ENCODE data around the gene CAPNS1.
"Not testable (repeated sequence)": the region's sequence is repeated elsewhere in the genome, so short reads cannot be mapped to it uniquely, and the experiment has no call there.

The CAPNS1 gene

DNA sequence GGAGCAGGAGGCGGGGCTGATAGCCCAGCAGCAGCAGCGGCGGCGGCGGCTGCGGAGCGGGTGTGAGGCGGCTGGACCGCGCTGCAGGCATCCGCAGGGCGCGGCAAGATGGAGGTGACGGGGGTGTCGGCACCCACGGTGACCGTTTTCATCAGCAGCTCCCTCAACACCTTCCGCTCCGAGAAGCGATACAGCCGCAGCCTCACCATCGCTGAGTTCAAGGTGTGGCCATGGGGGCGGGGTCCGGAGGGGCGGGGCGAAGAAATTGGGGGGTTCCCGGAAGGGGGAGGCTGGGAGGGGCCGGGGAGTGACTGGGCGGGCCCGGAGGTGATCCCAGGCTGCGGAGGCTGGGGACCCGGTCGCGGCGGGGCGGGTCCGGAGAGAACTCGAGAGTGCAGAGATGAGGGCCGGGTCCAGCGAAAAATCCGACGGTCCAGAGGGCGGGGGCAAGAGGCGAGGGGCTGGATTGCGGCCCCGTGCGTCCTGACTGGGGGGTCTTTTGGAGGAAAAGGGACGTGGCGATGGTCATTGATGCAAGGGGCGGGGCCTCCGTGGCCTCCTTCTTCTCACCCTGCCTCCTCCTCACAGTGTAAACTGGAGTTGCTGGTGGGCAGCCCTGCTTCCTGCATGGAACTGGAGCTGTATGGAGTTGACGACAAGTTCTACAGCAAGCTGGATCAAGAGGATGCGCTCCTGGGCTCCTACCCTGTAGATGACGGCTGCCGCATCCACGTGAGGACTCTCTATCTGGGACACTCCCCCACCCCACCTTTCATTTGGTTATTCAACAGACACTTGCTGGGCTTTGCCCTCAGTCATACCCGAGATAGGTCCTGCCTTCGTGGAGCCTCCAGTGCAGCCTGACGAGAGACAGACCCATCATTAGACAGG lies 24.2 kb upstream of the CAPNS1 start, which contains the start of gene TBCB:
Gene TBCB (plus strand): TSS at position 16 of the 891 bp plus-strand sequence. CDS start 93 bp downstream, at position 109.
- no peaks in the 10 kb centered on the region for H3K9me3 ChIP-seq (ENCODE audit: control insufficient read depth, insufficient read depth, low read length)
- no peaks in the 10 kb centered on the region for H3K27me3 ChIP-seq (ENCODE audit: control insufficient read depth, insufficient read depth, low read length)
- peaks cover 17% of the 10 kb centered on the region for H3K4me1 ChIP-seq (ENCODE audit: control insufficient read depth, insufficient read depth, low read length)
- peak within 1 kb of the TSS; percentile 85 for H3K9ac ChIP-seq (ENCODE audit: low read depth, low read length)
- H3K4me3 ChIP-seq (ENCODE audit: low read depth, low read length), result peak within 1 kb of the TSS; percentile 99
- H3K27ac ChIP-seq (ENCODE audit: low read depth, low read length), result peak within 1 kb of the TSS; percentile 96
- H3K36me3 ChIP-seq (ENCODE audit: control insufficient read depth, insufficient read depth, low read length), result peaks cover 48% of the 10 kb centered on the region

DNA sequence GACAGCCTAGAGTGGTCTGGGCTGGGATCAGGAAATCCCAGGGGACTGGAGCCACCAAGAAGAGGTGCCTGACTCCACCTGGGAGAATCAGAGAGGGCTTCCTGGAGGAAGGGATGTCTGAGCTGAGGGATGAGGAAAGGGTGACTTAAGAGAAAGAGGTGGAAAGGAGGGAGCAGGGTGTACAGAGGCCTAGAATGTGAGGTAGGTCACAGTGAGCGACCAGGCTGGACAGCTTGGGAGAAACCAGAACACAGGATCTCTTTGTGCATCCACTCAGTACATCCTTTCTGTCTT lies 23.6 kb upstream of the CAPNS1 start:
- Histone ChIP-seq H3K9ac (ENCODE audit: low read depth, low read length) (no peak overlapping the region), H3K9me3 (ENCODE audit: control insufficient read depth, insufficient read depth, low read length) (no peaks in the 10 kb centered on the region), H3K4me1 (ENCODE audit: control insufficient read depth, insufficient read depth, low read length) (peaks cover 11% of the 10 kb centered on the region), H3K27ac (ENCODE audit: low read depth, low read length) (no peak overlapping the region), H3K36me3 (ENCODE audit: control insufficient read depth, insufficient read depth, low read length) (peaks cover 50% of the 10 kb centered on the region), H3K4me3 (ENCODE audit: low read depth, low read length) (peak overlapping the region; percentile 99), H3K27me3 (ENCODE audit: control insufficient read depth, insufficient read depth, low read length) (no peaks in the 10 kb centered on the region)

DNA sequence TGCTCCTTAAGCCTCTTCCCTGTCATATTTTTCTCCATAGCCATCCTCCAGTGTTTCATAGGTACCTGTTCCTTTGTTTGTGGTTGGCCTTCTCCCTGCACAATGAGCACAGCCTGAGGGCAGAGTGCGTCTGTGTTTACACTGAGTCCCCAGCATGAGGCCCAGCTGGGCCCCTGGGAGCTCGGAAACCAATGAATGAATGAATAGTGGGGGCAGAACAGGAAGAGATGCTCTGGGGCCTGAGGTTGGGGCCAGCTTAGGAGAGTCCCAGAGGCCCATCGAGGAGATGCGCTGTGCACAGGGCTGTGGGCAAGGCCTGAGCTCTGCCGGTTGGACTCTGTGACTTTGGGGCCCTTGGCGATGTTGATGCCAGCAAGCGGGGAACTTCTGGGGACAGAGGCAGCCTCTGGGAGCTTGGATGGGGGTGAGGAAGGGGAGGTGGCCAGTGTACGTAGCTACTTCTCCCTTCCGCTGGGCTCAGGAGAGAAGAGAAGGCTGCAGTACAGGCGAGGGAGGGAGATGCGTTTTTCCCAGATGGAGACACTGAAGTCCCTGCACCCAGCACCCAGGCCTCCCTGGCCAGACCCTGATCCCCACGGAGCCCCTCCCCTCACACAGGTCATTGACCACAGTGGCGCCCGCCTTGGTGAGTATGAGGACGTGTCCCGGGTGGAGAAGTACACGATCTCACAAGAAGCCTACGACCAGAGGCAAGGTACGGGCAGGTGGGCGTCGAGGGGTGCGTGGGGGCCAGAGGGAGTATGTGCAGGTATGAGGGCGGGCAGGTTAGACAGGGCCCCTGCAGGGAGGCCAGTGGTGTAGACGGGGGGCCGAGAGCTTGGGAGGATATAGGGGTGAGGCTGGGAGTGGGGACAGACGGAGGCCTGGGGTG lies 19.5 kb upstream of the CAPNS1 start:
- no peaks in the 10 kb centered on the region for H3K9me3 ChIP-seq (ENCODE audit: control insufficient read depth, insufficient read depth, low read length)
- peaks cover 65% of the 10 kb centered on the region for H3K36me3 ChIP-seq (ENCODE audit: control insufficient read depth, insufficient read depth, low read length)
- no peak overlapping the region for H3K9ac ChIP-seq (ENCODE audit: low read depth, low read length)
- H3K27ac ChIP-seq (ENCODE audit: low read depth, low read length), result no peak overlapping the region
- H3K4me1 ChIP-seq (ENCODE audit: control insufficient read depth, insufficient read depth, low read length), result peaks cover 7% of the 10 kb centered on the region; the same call in 1 of the 2 replicates
- no peak overlapping the region for H3K4me3 ChIP-seq (ENCODE audit: low read depth, low read length)
- H3K27me3 ChIP-seq (ENCODE audit: control insufficient read depth, insufficient read depth, low read length), result no peaks in the 10 kb centered on the region

DNA sequence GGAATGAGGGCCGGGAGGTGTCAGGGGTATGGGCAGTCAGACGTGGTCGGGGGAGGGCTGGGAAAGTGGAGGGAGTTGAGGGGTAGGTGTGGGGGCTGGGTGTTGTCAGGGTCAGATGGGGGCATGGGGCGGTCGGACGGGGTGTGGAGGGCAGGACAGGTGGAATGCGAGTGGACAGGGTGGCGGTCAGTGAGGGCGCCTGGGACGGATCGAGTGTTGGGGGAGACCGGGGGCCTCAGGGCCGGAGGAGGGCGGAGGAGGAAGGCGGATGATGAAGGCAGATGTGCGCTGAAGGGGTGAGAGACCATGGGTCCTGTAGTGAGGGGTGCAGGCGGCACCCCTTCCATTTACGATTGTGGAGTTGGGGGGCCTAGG lies 18.9 kb upstream of the CAPNS1 start:
- H3K9me3 ChIP-seq (ENCODE audit: control insufficient read depth, insufficient read depth, low read length), result no peaks in the 10 kb centered on the region
- H3K27me3 ChIP-seq (ENCODE audit: control insufficient read depth, insufficient read depth, low read length), result no peaks in the 10 kb centered on the region
- H3K4me1 ChIP-seq (ENCODE audit: control insufficient read depth, insufficient read depth, low read length), result peaks cover 7% of the 10 kb centered on the region; the same call in 1 of the 2 replicates
- no peak overlapping the region for H3K27ac ChIP-seq (ENCODE audit: low read depth, low read length)
- H3K36me3 ChIP-seq (ENCODE audit: control insufficient read depth, insufficient read depth, low read length), result peaks cover 72% of the 10 kb centered on the region
- no peak overlapping the region for H3K9ac ChIP-seq (ENCODE audit: low read depth, low read length)
- H3K4me3 ChIP-seq (ENCODE audit: low read depth, low read length), result no peak overlapping the region

DNA sequence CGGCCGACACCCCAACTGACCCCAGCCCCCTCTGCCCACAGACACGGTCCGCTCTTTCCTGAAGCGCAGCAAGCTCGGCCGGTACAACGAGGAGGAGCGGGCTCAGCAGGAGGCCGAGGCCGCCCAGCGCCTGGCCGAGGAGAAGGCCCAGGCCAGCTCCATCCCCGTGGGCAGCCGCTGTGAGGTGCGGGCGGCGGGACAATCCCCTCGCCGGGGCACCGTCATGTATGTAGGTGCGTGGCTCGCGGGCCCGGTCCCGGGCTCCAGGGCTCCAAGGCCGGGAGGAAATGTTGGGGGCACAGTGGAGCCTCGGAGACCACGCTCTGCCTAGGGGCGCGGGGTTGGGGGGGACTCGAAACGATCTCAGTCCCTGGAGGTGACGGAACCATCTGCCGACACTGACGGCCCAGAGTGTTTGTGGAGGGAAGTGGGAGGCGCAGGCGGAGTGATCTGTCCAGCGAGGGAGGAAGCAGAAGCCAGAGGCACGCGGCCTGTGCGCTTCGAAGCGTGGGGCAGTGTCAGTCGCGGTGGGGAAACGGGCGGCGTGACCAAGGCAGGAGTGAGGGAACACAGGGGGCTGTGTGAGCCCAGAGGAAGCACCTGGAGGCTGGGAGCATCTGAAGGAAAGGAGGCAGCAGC lies 18.3 kb upstream of the CAPNS1 start:
- peaks cover 7% of the 10 kb centered on the region; the same call in 1 of the 2 replicates for H3K4me1 ChIP-seq (ENCODE audit: control insufficient read depth, insufficient read depth, low read length)
- no peak overlapping the region for H3K4me3 ChIP-seq (ENCODE audit: low read depth, low read length)
- no peak overlapping the region for H3K9ac ChIP-seq (ENCODE audit: low read depth, low read length)
- H3K27me3 ChIP-seq (ENCODE audit: control insufficient read depth, insufficient read depth, low read length), result no peaks in the 10 kb centered on the region
- no peak overlapping the region for H3K27ac ChIP-seq (ENCODE audit: low read depth, low read length)
- no peaks in the 10 kb centered on the region for H3K9me3 ChIP-seq (ENCODE audit: control insufficient read depth, insufficient read depth, low read length)
- peaks cover 67% of the 10 kb centered on the region for H3K36me3 ChIP-seq (ENCODE audit: control insufficient read depth, insufficient read depth, low read length)

- H3K4me1 ChIP-seq (ENCODE audit: control insufficient read depth, insufficient read depth, low read length), result no peaks in the 10 kb centered on the region
- H3K36me3 ChIP-seq (ENCODE audit: control insufficient read depth, insufficient read depth, low read length), result peaks cover 39% of the 10 kb centered on the region
- no peak overlapping the region for H3K27ac ChIP-seq (ENCODE audit: low read depth, low read length)
- no peaks in the 10 kb centered on the region for H3K9me3 ChIP-seq (ENCODE audit: control insufficient read depth, insufficient read depth, low read length)
- no peaks in the 10 kb centered on the region for H3K27me3 ChIP-seq (ENCODE audit: control insufficient read depth, insufficient read depth, low read length)
- H3K9ac ChIP-seq (ENCODE audit: low read depth, low read length), result no peak overlapping the region
- H3K4me3 ChIP-seq (ENCODE audit: low read depth, low read length), result no peak overlapping the region
Measured at GRCh38 chr19:36125557-36125956, 14.3 kb upstream of the CAPNS1 start.

DNA sequence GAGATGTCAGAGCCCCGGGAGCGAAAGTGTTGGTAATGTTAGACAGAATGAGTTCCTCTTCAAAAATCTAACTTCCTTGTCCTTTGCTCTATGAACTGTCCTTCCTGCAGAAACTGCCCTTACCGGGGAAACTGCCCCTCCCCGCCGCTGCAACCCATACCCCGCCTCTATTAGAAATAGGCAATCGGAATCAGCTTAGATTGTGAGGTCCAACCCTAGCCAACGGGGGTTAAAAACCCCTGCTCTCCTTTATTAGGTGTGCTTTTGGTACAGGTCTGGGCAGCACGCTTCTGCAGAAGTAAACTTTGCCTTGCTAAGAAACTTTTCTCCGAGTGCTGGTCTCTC lies 11.5 kb upstream of the CAPNS1 start:
- peak overlapping the region; percentile 62 for H3K9ac ChIP-seq (ENCODE audit: low read depth, low read length)
- peaks cover 21% of the 10 kb centered on the region for H3K36me3 ChIP-seq (ENCODE audit: control insufficient read depth, insufficient read depth, low read length)
- no peaks in the 10 kb centered on the region for H3K27me3 ChIP-seq (ENCODE audit: control insufficient read depth, insufficient read depth, low read length)
- no peaks in the 10 kb centered on the region for H3K4me1 ChIP-seq (ENCODE audit: control insufficient read depth, insufficient read depth, low read length)
- H3K4me3 ChIP-seq (ENCODE audit: low read depth, low read length), result peak overlapping the region; percentile 70
- H3K27ac ChIP-seq (ENCODE audit: low read depth, low read length), result peak overlapping the region; percentile 89
- H3K9me3 ChIP-seq (ENCODE audit: control insufficient read depth, insufficient read depth, low read length), result no peaks in the 10 kb centered on the region

GRCh38 chr19:36131221-36131620 lies 8.6 kb upstream of the CAPNS1 start:
- H3K9ac ChIP-seq (ENCODE audit: low read depth, low read length); H3K4me1 ChIP-seq (ENCODE audit: control insufficient read depth, insufficient read depth, low read length); H3K27ac ChIP-seq (ENCODE audit: low read depth, low read length); H3K9me3 ChIP-seq (ENCODE audit: control insufficient read depth, insufficient read depth, low read length); H3K4me3 ChIP-seq (ENCODE audit: low read depth, low read length); H3K27me3 ChIP-seq (ENCODE audit: control insufficient read depth, insufficient read depth, low read length); H3K36me3 ChIP-seq (ENCODE audit: control insufficient read depth, insufficient read depth, low read length): not testable (repeated sequence)

GRCh38 chr19:36134867-36135266 lies 5.0 kb upstream of the CAPNS1 start:
- not testable (repeated sequence) for H3K9ac ChIP-seq (ENCODE audit: low read depth, low read length); H3K27ac ChIP-seq (ENCODE audit: low read depth, low read length); H3K4me3 ChIP-seq (ENCODE audit: low read depth, low read length); H3K4me1 ChIP-seq (ENCODE audit: control insufficient read depth, insufficient read depth, low read length); H3K27me3 ChIP-seq (ENCODE audit: control insufficient read depth, insufficient read depth, low read length); H3K36me3 ChIP-seq (ENCODE audit: control insufficient read depth, insufficient read depth, low read length); H3K9me3 ChIP-seq (ENCODE audit: control insufficient read depth, insufficient read depth, low read length)

- no peak overlapping the region for H3K9ac ChIP-seq (ENCODE audit: low read depth, low read length)
- no peaks in the 10 kb centered on the region for H3K27me3 ChIP-seq (ENCODE audit: control insufficient read depth, insufficient read depth, low read length)
- H3K4me3 ChIP-seq (ENCODE audit: low read depth, low read length), result no peak overlapping the region
- H3K4me1 ChIP-seq (ENCODE audit: control insufficient read depth, insufficient read depth, low read length), result peaks cover 5% of the 10 kb centered on the region; the same call in 1 of the 2 replicates
- H3K36me3 ChIP-seq (ENCODE audit: control insufficient read depth, insufficient read depth, low read length), result 0 out of 2 replicates have a peak, but pooled peaks cover under 1% of the 10 kb centered on the region
- no peak overlapping the region for H3K27ac ChIP-seq (ENCODE audit: low read depth, low read length)
- H3K9me3 ChIP-seq (ENCODE audit: control insufficient read depth, insufficient read depth, low read length), result no peaks in the 10 kb centered on the region
Measured at GRCh38 chr19:36136964-36137686, 2.7 kb upstream of the CAPNS1 start.

All from HUES48 (cell line).